Transverse colon (tissue), 4 donors: Measurements from ENCODE around the gene PRKAA2. TPM values are rescaled to one million over a fixed set of nuclear protein-coding genes. Genes with fewer than 3 reads are reported as not detected.

Experiments
- DNase-seq: peaks from one replicate; pipeline ENCODE4 v3.0.0-alpha.2; 2019
- H3K27ac ChIP-seq, 4 donors: fragments of 200-600 bp; sonication (generic); 2 replicates each; pipeline ENCODE4 v1.5.1; 2016 to 2018; ENCODE audit warnings: inconsistent platforms in 4 of 4
- H3K27me3 ChIP-seq: fragments of 200-600 bp; sonication (generic); 2 replicates; pipeline ENCODE4 v1.5.1; 2017; ENCODE audit warnings: inconsistent platforms
- H3K36me3 ChIP-seq, 4 donors: fragments of 200-600 bp; sonication (generic); 2 replicates each; pipeline ENCODE4 v1.5.1; 2017 to 2019; ENCODE audit warnings: inconsistent platforms in 4 of 4
- H3K4me1 ChIP-seq, 4 donors: fragments of 200-600 bp; sonication (generic); 2 replicates each; pipeline ENCODE4 v1.5.1; 2017 to 2020; ENCODE audit warnings: inconsistent platforms in 4 of 4
- H3K4me3 ChIP-seq, 4 donors: fragments of 200-600 bp; sonication (generic); 1 replicate in 1 of 4; 2 replicates in 3 of 4; pipeline versions ENCODE4 v1.5.1 to v1.6.1; 2017 to 2019; ENCODE audit warnings: inconsistent platforms in 4 of 4
- H3K9me3 ChIP-seq, 2 donors: fragments of 200-600 bp; sonication (generic); 2 replicates each; pipeline ENCODE4 v1.5.1; 2017 to 2019; ENCODE audit warnings: inconsistent platforms in 2 of 2
- EP300 ChIP-seq: sonication (generic); formaldehyde crosslinking; IDR thresholded peaks from one replicate; pipeline ENCODE4 v1.6.1; 2017; ENCODE audit warnings: antibody characterized with exemption, low read depth
- POLR2A ChIP-seq: fragments of 450-650 bp; IDR thresholded peaks from one replicate; pipeline ENCODE4 v1.6.1; 2016; ENCODE audit warnings: antibody characterized with exemption, mild to moderate bottlenecking, moderate library complexity
- POLR2AphosphoS5 ChIP-seq, 3 donors: sonication (generic); formaldehyde crosslinking; IDR thresholded peaks; one replicate each; pipeline ENCODE4 v1.6.1; 2016; ENCODE audit warnings: antibody characterized with exemption in 3 of 3
- WGBS, 2 donors: methylation state at CpG; one replicate each; pipeline ENCODE4 v1.1.5; 2018; ENCODE audit warnings: low coverage in 1 of 2; 5-methylcytosine and 5-hydroxymethylcytosine counted together
- in situ Hi-C, 4 donors: fragments of 200-750 bp; cut with MboI; loops; one replicate each; pipeline versions ENCODE4 v1.15.0 to v1.15.1; 2017; ENCODE audit warnings: low sequenced_read_pairs in 3 of 4, low pct_ligation_motif_present in 1 of 4, low pct_unique_long_range_greater_than_20kb in 1 of 4
- intact Hi-C: fragments of 100-400 bp; cut with DNase I; formaldehyde crosslinking; loops from one replicate; pipeline ENCODE4 v1.15.1; 2023; ENCODE audit warnings: low total_unique reads
- total RNA-seq, 4 donors: library from RNA; depleted of rRNA; stranded (reverse); fragments of >200 nt; gene quantifications; one replicate each; pipeline ENCODE4 v1.1.0, GENCODE V29; 2016
- TF ChIP-seq, protein P1 (sequence below), 5 experiments: fragments of 200-600 bp in 3 of 5; fragments of 450-650 bp in 2 of 5; sonication (generic) in 3 of 5; IDR thresholded peaks; 1 replicate in 2 of 5; 2 replicates in 3 of 5; pipeline ENCODE4 v1.5.1; 2016 to 2017; ENCODE audit warnings: antibody characterized with exemption in 5 of 5, inconsistent platforms in 3 of 5, mild to moderate bottlenecking in 2 of 5, moderate library complexity in 1 of 5

The PRKAA2 gene
- total RNA-seq, 4 donors from 2014 or later = 2.6 to 8.9 (median 5.3) TPM

DNA sequence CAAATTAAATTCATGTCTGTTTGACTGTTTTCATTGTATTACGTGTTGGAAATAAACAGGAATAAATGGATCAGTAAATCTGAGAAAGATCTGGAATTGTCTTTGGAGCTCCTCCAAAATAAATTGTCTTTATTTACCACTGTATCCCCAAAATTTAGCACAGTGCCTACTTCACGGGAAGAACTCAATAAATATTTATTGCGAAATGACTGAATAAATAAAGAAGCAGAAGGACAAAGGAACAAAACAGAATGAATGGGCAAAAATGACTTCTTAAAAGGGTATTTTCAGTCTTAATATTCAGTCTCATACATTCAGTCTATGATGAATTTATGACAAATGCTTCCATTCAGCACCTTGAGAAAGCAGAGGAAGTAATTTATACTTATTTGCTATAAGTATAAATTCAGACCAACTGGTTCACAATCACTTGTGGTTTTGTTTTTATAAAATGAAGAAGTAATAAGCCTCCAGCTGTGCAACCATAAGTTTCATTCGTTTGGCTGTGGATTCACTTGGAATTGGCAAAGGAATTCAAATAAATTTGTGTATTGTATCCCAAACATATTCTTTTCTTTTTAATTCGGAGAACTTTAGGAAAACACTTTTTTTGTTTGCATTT is 19.2 kb upstream of the PRKAA2 start:
- Histone ChIP-seq H3K27me3 (no peaks in the 10 kb centered on the region), H3K27ac (no peak overlapping the region), H3K4me3 (no peak overlapping the region), H3K9me3 (no peaks in the 10 kb centered on the region), H3K4me1 (no peaks in the 10 kb centered on the region), H3K36me3 (no peaks in the 10 kb centered on the region)
- intact Hi-C loops = no loop called here
- 56 to 64% methylated on average over 5 of the region's 5 CpGs for WGBS, 2 donors
- in situ Hi-C loops = no loop called here
- DNase-seq = no peak
- TF ChIP-seq, protein P1, sequence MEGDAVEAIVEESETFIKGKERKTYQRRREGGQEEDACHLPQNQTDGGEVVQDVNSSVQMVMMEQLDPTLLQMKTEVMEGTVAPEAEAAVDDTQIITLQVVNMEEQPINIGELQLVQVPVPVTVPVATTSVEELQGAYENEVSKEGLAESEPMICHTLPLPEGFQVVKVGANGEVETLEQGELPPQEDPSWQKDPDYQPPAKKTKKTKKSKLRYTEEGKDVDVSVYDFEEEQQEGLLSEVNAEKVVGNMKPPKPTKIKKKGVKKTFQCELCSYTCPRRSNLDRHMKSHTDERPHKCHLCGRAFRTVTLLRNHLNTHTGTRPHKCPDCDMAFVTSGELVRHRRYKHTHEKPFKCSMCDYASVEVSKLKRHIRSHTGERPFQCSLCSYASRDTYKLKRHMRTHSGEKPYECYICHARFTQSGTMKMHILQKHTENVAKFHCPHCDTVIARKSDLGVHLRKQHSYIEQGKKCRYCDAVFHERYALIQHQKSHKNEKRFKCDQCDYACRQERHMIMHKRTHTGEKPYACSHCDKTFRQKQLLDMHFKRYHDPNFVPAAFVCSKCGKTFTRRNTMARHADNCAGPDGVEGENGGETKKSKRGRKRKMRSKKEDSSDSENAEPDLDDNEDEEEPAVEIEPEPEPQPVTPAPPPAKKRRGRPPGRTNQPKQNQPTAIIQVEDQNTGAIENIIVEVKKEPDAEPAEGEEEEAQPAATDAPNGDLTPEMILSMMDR (IDR thresholded peaks at IDR 0.05) = no peak
- TF ChIP-seq POLR2A = no peak
- TF ChIP-seq EP300 = no peak
- no peak for TF ChIP-seq POLR2AphosphoS5 (IDR thresholded peaks at IDR 0.05)

DNA sequence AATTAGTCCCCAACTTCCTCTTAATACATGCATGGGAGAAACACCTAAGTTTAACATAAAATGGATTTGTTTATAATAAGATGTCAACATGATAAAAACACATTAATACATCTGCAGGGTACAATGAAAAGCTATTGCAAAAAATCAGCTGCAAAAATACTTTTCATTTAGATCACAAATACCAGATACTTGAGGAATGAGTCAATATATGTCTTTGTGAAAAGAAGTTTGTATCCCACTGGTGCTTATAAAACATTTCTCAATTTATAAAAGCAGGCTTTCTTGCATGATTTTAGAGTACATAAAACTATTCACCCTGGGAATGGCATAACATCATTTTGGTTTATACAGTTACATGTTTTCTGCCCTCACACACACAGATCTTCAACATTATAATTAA is 18.6 kb upstream of the PRKAA2 start:
- no peak for DNase-seq
- Histone ChIP-seq H3K4me3 (no peak overlapping the region), H3K27ac (no peak overlapping the region), H3K4me1 (no peaks in the 10 kb centered on the region), H3K9me3 (no peaks in the 10 kb centered on the region), H3K36me3 (no peaks in the 10 kb centered on the region), H3K27me3 (no peaks in the 10 kb centered on the region)
- in situ Hi-C loops = no loop called here
- intact Hi-C loops = no loop called here
- TF ChIP-seq POLR2AphosphoS5 (IDR thresholded peaks at IDR 0.05) (no peak), EP300 (no peak)

DNA sequence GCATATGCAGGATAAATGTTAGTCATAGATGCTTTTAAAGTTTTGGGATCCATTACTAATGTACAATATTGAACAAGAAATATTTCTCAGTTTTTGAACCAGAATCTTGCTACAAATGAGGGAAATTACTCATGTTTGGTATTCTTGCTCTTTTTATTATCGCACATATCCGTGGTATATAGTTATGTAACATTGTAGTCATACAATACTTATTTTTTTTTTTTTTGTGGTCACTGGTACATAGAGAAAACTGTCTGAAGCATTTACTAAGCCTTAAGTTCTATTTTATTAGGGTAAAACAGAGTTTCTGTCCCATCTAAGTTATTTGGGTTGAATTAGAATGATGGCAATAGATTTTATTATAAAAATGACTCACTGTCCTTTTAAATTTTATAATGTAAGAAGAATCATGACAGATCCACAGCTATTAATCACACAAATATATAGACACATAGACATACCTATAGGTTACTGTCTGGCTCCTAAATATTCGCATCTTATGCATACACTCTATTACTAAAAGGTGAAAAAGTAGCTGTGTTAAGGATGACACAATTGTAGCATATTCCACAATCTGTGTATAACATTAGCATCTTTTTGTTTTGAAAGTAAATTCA is 18.0 kb upstream of the PRKAA2 start:
- intact Hi-C loops = no loop called here
- Histone ChIP-seq H3K9me3 (no peaks in the 10 kb centered on the region), H3K27ac (no peak overlapping the region), H3K4me3 (no peak overlapping the region), H3K27me3 (no peaks in the 10 kb centered on the region), H3K36me3 (no peaks in the 10 kb centered on the region), H3K4me1 (no peaks in the 10 kb centered on the region)
- in situ Hi-C loops = no loop called here
- no peak for DNase-seq
- TF ChIP-seq EP300 (no peak), POLR2A (no peak), POLR2AphosphoS5 (IDR thresholded peaks at IDR 0.05) (no peak)
- TF ChIP-seq, protein P1 (IDR thresholded peaks at IDR 0.05) = no peak
- WGBS, 2 donors = 55 to 78% methylated on average over 3 of the region's 3 CpGs

DNA sequence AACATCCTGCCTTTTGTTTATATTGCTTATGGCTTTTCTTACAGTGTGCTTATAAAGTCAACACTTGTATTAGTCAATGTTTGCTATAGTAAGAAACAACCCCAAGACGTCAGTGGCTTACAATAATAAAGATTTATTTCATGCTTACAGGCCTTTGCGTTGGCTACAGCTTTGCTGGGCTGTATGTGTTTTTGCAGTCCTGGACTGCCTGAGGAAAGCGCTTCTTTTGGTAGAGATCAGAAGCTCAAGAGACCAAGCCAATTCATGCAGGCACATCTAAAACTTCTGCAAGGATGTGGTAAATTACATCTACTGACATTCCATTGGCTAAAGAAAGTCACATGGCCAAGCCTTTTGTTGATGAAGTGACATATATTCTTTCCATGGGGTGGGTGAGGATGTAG is 17.5 kb upstream of the PRKAA2 start:
- no peak for TF ChIP-seq POLR2A
- TF ChIP-seq EP300 = no peak
- TF ChIP-seq, protein P1 (IDR thresholded peaks at IDR 0.05) = no peak
- intact Hi-C loops = no loop called here
- no peaks in the 10 kb centered on the region for H3K4me1 ChIP-seq
- H3K9me3 ChIP-seq = no peaks in the 10 kb centered on the region
- no peak overlapping the region for H3K4me3 ChIP-seq
- DNase-seq = no peak
- H3K36me3 ChIP-seq = no peaks in the 10 kb centered on the region
- no peak overlapping the region for H3K27ac ChIP-seq
- WGBS, 2 donors = 48 to 50% methylated on average over 3 of the region's 3 CpGs
- in situ Hi-C loops = no loop called here
- no peaks in the 10 kb centered on the region for H3K27me3 ChIP-seq

DNA sequence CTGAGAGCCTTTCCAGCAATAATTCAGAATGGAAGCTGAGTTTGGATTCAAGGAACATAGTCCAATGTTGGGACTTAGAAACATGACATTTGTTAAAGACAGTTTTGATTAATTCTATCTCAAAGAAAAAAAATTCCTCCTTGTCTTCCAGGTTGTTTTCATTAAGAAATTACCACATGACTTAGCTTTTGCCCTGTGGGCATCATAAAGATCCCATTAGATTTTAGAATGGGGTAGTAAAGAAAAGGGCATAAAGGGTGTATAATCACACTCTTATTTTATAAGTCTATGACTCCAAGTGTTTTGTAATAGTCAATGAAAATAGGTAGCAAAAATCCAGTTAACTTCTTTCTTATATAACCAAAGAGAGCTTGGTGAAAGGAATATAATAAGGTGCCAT is 14.3 kb upstream of the PRKAA2 start:
- intact Hi-C loops = no loop called here
- Histone ChIP-seq H3K36me3 (no peaks in the 10 kb centered on the region), H3K27me3 (no peaks in the 10 kb centered on the region), H3K4me3 (no peak overlapping the region), H3K9me3 (no peaks in the 10 kb centered on the region), H3K4me1 (no peaks in the 10 kb centered on the region), H3K27ac (no peak overlapping the region)
- in situ Hi-C loops = no loop called here
- TF ChIP-seq POLR2AphosphoS5 (IDR thresholded peaks at IDR 0.05) (no peak), POLR2A (no peak), EP300 (no peak)
- TF ChIP-seq, protein P1 (IDR thresholded peaks at IDR 0.05) = no peak
- no peak for DNase-seq
